ENCODE results near the gene CCDC110. TPM values are rescaled to one million over a fixed set of nuclear protein-coding genes. Genes with fewer than 3 reads are reported as not detected.

The CCDC110 gene
- polyA plus RNA-seq, 1 donor from 2014 or later = 0.21 TPM

- TF ChIP-seq POLR2AphosphoS5 (IDR thresholded peaks at IDR 0.05) = no peak
- no peak for TF ChIP-seq EZH2 (IDR thresholded peaks at IDR 0.05; ENCODE audit: borderline replicate concordance, insufficient read depth, low read length, poor library complexity, severe bottlenecking)
- no peak for TF ChIP-seq RAD21 (conservative IDR thresholded peaks at IDR 0.05)
- no peak for TF ChIP-seq CTCF (IDR thresholded peaks at IDR 0.05; ENCODE audit: poor library complexity, severe bottlenecking)
- no peak for TF ChIP-seq EP300 (conservative IDR thresholded peaks at IDR 0.05; ENCODE audit: poor library complexity, severe bottlenecking)
- TF ChIP-seq TAF1 (IDR thresholded peaks at IDR 0.05; ENCODE audit: low read depth) = no peak
- TF ChIP-seq REST (IDR thresholded peaks at IDR 0.05; ENCODE audit: borderline replicate concordance) = no peak
- TF ChIP-seq MXI1 (conservative IDR thresholded peaks at IDR 0.05; ENCODE audit: poor library complexity, severe bottlenecking) = no peak
- TF ChIP-seq SMC3 (conservative IDR thresholded peaks at IDR 0.05; ENCODE audit: poor library complexity) = no peak
- Histone ChIP-seq H3K79me2 (replicated peaks; ENCODE audit: insufficient read depth, low read length) (no peaks in the 10 kb centered on the region), H3K9me2 (ENCODE audit: insufficient read depth, low read length) (no peaks in the 10 kb centered on the region), H3K4me2 (ENCODE audit: low read length) (peak within 1 kb of the TSS; percentile 83), H4K20me1 (ENCODE audit: insufficient read depth) (no peaks in the 10 kb centered on the region), H2AFZ (ENCODE audit: low read depth, low read length) (peak within 1 kb of the TSS; percentile 65), H3F3A (ENCODE audit: insufficient read depth, low read length, poor library complexity, severe bottlenecking) (no peaks in the 10 kb centered on the region), H3K36me3 (ENCODE audit: insufficient read depth, low read length) (no peaks in the 10 kb centered on the region), H3K9ac (ENCODE audit: low read length) (peak within 1 kb of the TSS; percentile 62), H3K27me3 (ENCODE audit: insufficient read depth, low read depth, low read length) (no peaks in the 10 kb centered on the region), H3K4me3 (ENCODE audit: low read length) (peak within 1 kb of the TSS; percentile 89), H3K9me3 (ENCODE audit: low read length) (no peaks in the 10 kb centered on the region), H3K27ac (ENCODE audit: low read length) (no peak within 1 kb of the TSS)
Measured at GRCh38 chr4:185395238-185395955, 76.1 kb downstream of the CCDC110 start, which contains the start of gene LRP2BP. LRP2BP (minus strand) TSS chr4:185395924; CDS start chr4:185378186, 17,738 bp downstream.

Small RNA genes lying within 50 kb of the gene (small RNA-seq; reads per million reads assigned to genes)
- gene RF00019 = 0 to 1.2 (median 0) reads per million in 3 experiments

Other genes starting within 250 kb of the CCDC110 start
- 0.58 and 1.1 TPM in 2 replicates for gene LRP2BP, start 75.8 kb downstream of the CCDC110 start, polyA plus RNA-seq
- 1.8 and 2.6 TPM in 2 replicates for gene ANKRD37, start 74.9 kb downstream of the CCDC110 start, polyA plus RNA-seq
- gene UFSP2, start 45.8 kb downstream of the CCDC110 start, polyA plus RNA-seq = 38.9 and 39.7 TPM in 2 replicates
- 1.8 and 2.2 TPM in 2 replicates for gene PDLIM3, start 63.8 kb upstream of the CCDC110 start, polyA plus RNA-seq